GM18909 (cell line): Measurements from ENCODE around the gene SLC5A2.

Source experiments
- ATAC-seq: cut with Tn5 transposase; IDR thresholded peaks from one replicate; pipeline ENCODE4 v1.9.1; 2021; ENCODE audit warnings: mild to moderate bottlenecking; ENCODE audit not compliant: unreplicated experiment, poor library complexity

Gene SLC5A2

GRCh38 chr16:31459687-31460581, 23.0 kb upstream of the SLC5A2 start:
- peak; percentile 75 for ATAC-seq

GRCh38 chr16:31460582-31461002, 22.3 kb upstream of the SLC5A2 start:
- ATAC-seq = no peak

GRCh38 chr16:31461201-31461920, 21.6 kb upstream of the SLC5A2 start:
- ATAC-seq = no peak

GRCh38 chr16:31461921-31462804, 20.8 kb upstream of the SLC5A2 start:
- no peak for ATAC-seq

- ATAC-seq = no peak
These were observed 18.6 kb upstream of the SLC5A2 start for GRCh38 chr16:31464348-31464769.

- ATAC-seq = no peak
These were observed 18.1 kb upstream of the SLC5A2 start for GRCh38 chr16:31464781-31465260.

GRCh38 chr16:31465788-31466370, 17.0 kb upstream of the SLC5A2 start:
- no peak for ATAC-seq

GRCh38 chr16:31466381-31466841, 16.5 kb upstream of the SLC5A2 start:
- no peak for ATAC-seq

- ATAC-seq = peak; percentile 65
These were observed 15.7 kb upstream of the SLC5A2 start for GRCh38 chr16:31467151-31467773.

- ATAC-seq = no peak
These were observed 15.1 kb upstream of the SLC5A2 start for GRCh38 chr16:31467858-31468257.

- no peak for ATAC-seq
These were observed 12.3 kb upstream of the SLC5A2 start for GRCh38 chr16:31470615-31471014.

- ATAC-seq = no peak
These were observed 11.6 kb upstream of the SLC5A2 start for GRCh38 chr16:31471241-31471874.

GRCh38 chr16:31471875-31472708, 10.8 kb upstream of the SLC5A2 start, which contains the start of gene TGFB1I1:
Gene TGFB1I1 (plus strand): TSS chr16:31472152. CDS start chr16:31472189, 37 bp downstream.
- ATAC-seq = no peak

- peak; percentile 70 for ATAC-seq
These were observed 10.2 kb upstream of the SLC5A2 start for GRCh38 chr16:31472709-31473203.

- no peak for ATAC-seq
These were observed 9.5 kb upstream of the SLC5A2 start for GRCh38 chr16:31473264-31473984.

- ATAC-seq = no peak
These were observed 8.7 kb upstream of the SLC5A2 start for GRCh38 chr16:31474173-31474714.
